ENCODE measurements around the gene PET100.

GRCh38 chr19:7665076-7665475 lies 35.5 kb downstream of the PET100 start:
- TF ChIP-seq POLR2A (IDR thresholded peaks at IDR 0.05) (no peak), CTCF (IDR thresholded peaks at IDR 0.05) (no peak)

Measured in heart left ventricle (tissue), 13 donors.